HG02852 (cell line): ENCODE results near the gene NME1.
"Not testable (repeated sequence)": the region's sequence is repeated elsewhere in the genome, so short reads cannot be mapped to it uniquely, and the experiment has no call there.

Experiments
- ATAC-seq: cut with Tn5 transposase; IDR thresholded peaks from one replicate; pipeline ENCODE4 v1.9.1; 2021; ENCODE audit warnings: mild to moderate bottlenecking, moderate library complexity; ENCODE audit not compliant: unreplicated experiment

Gene NME1

GRCh38 chr17:51153210-51154072 is at the start of gene NME1:
Gene NME1 (plus strand): TSS chr17:51153559. CDS start chr17:51155655, 2,096 bp downstream.
- ATAC-seq, result peak; percentile 87

GRCh38 chr17:51107778-51108177 is 45.6 kb upstream of the NME1 start:
- no peak for ATAC-seq

GRCh38 chr17:51112303-51113222 is 40.8 kb upstream of the NME1 start:
- ATAC-seq, result not testable (repeated sequence)

- no peak for ATAC-seq
Measured at GRCh38 chr17:51115179-51115578, 38.2 kb upstream of the NME1 start.

GRCh38 chr17:51118330-51119195 is 34.8 kb upstream of the NME1 start:
- no peak for ATAC-seq

GRCh38 chr17:51119415-51120356 is 33.7 kb upstream of the NME1 start:
- peak; percentile 26 for ATAC-seq

- peak; percentile 32 for ATAC-seq
Measured at GRCh38 chr17:51120357-51120738, 33.0 kb upstream of the NME1 start.

GRCh38 chr17:51120739-51121619 is 32.4 kb upstream of the NME1 start, which contains the start of gene SPAG9:
Gene SPAG9 (minus strand): TSS chr17:51120868. CDS start chr17:51120656, 212 bp downstream.
- peak; percentile 69 for ATAC-seq

GRCh38 chr17:51121620-51122472 is 31.5 kb upstream of the NME1 start:
- ATAC-seq, result peak; percentile 33

GRCh38 chr17:51122473-51123115 is 30.8 kb upstream of the NME1 start:
- ATAC-seq, result not testable (repeated sequence)

GRCh38 chr17:51124640-51125503 is 28.5 kb upstream of the NME1 start:
- ATAC-seq, result no peak

- no peak for ATAC-seq
Measured at GRCh38 chr17:51128076-51128475, 25.3 kb upstream of the NME1 start.

GRCh38 chr17:51132964-51133319 is 20.4 kb upstream of the NME1 start:
- no peak for ATAC-seq

GRCh38 chr17:51133365-51133764 is 20.0 kb upstream of the NME1 start:
- ATAC-seq, result no peak

GRCh38 chr17:51135956-51136355 is 17.4 kb upstream of the NME1 start:
- no peak for ATAC-seq

GRCh38 chr17:51142597-51142996 is 10.8 kb upstream of the NME1 start:
- ATAC-seq, result no peak
